Superior temporal gyrus (tissue), 1 donor: ENCODE data around the gene RETREG3.
"Not testable (repeated sequence)": the region's sequence is repeated elsewhere in the genome, so short reads cannot be mapped to it uniquely, and the experiment has no call there.

Experiments
- DNase-seq: peaks from one replicate; pipeline ENCODE4 v3.0.0-alpha.2; 2016; ENCODE audit errors: extremely low spot score

RETREG3 gene

GRCh38 chr17:42553161-42553818 lies 55.9 kb downstream of the RETREG3 start:
- DNase-seq, result no peak

GRCh38 chr17:42552736-42553135 lies 56.4 kb downstream of the RETREG3 start, which contains the start of gene HSD17B1:
Gene HSD17B1, plus strand, starts transcription at chr17:42552923. Its CDS starts 11 bp downstream, at chr17:42552934.
- not testable (repeated sequence) for DNase-seq

- DNase-seq, result no peak
Measured at GRCh38 chr17:42548993-42549755, 60.0 kb downstream of the RETREG3 start.

GRCh38 chr17:42548070-42548837 lies 60.9 kb downstream of the RETREG3 start:
- no peak for DNase-seq

- DNase-seq, result no peak
Measured at GRCh38 chr17:42547698-42548069, 61.5 kb downstream of the RETREG3 start.

- no peak for DNase-seq
Measured at GRCh38 chr17:42547001-42547461, 62.1 kb downstream of the RETREG3 start.

GRCh38 chr17:42545755-42546505 lies 63.2 kb downstream of the RETREG3 start:
- not testable (repeated sequence) for DNase-seq

- DNase-seq, result no peak
Measured at GRCh38 chr17:42544874-42545283, 64.3 kb downstream of the RETREG3 start.

GRCh38 chr17:42543190-42544079 lies 65.7 kb downstream of the RETREG3 start:
- DNase-seq, result peak; percentile 41

GRCh38 chr17:42541041-42541833 lies 67.9 kb downstream of the RETREG3 start:
- DNase-seq, result no peak

- DNase-seq, result not testable (repeated sequence)
Measured at GRCh38 chr17:42540558-42540957, 68.6 kb downstream of the RETREG3 start.

- no peak for DNase-seq
Measured at GRCh38 chr17:42538482-42538881, 70.7 kb downstream of the RETREG3 start.

GRCh38 chr17:42537826-42538451 lies 71.2 kb downstream of the RETREG3 start:
- no peak for DNase-seq

- DNase-seq, result no peak
Measured at GRCh38 chr17:42537156-42537805, 71.9 kb downstream of the RETREG3 start.

- peak; percentile 79 for DNase-seq
Measured at GRCh38 chr17:42536372-42537155, 72.6 kb downstream of the RETREG3 start.

- peak; percentile 94 for DNase-seq
Measured at GRCh38 chr17:42536048-42536371, 73.2 kb downstream of the RETREG3 start, which contains the start of gene NAGLU. Gene NAGLU, plus strand, starts transcription at chr17:42536241. Its CDS starts 32 bp downstream, at chr17:42536273.

GRCh38 chr17:42535155-42536047 lies 73.8 kb downstream of the RETREG3 start:
- DNase-seq, result no peak
